HEK293 (cell line): Measurements from ENCODE around the gene ALOX15B.

ENCODE experiments used
- CTCF ChIP-seq: fragments of 450-650 bp; formaldehyde crosslinking; IDR thresholded peaks from 2 replicates; pipeline ENCODE4 v1.5.1; 2016; ENCODE audit warnings: missing biosample characterization, missing genetic modification characterization
- GLIS2 ChIP-seq: fragments of 450-650 bp; formaldehyde crosslinking; IDR thresholded peaks from 2 replicates; pipeline ENCODE4 v1.5.1; 2016; ENCODE audit warnings: missing biosample characterization, missing genetic modification characterization
- REST ChIP-seq: fragments of 450-650 bp; formaldehyde crosslinking; IDR thresholded peaks from 2 replicates; pipeline ENCODE4 v1.5.1; 2016; ENCODE audit warnings: missing biosample characterization, missing genetic modification characterization
- ZNF274 ChIP-seq, 2 experiments: fragments of 200-500 bp in 1 of 2; fragments of 450-650 bp in 1 of 2; sonication (Bioruptor generic) in 1 of 2; formaldehyde crosslinking in 1 of 2; IDR thresholded peaks; 2 replicates each; pipeline versions ENCODE4 v1.5.1 to v1.6.1; 2014 to 2016; ENCODE audit warnings: borderline replicate concordance in 1 of 2, inconsistent platforms in 1 of 2, low read length in 1 of 2, missing biosample characterization in 1 of 2, missing genetic modification characterization in 1 of 2
- ZNF624 ChIP-seq: fragments of 450-650 bp; formaldehyde crosslinking; IDR thresholded peaks from 2 replicates; pipeline ENCODE4 v1.5.1; 2017; ENCODE audit warnings: missing biosample characterization, missing genetic modification characterization

- no peak for TF ChIP-seq ZNF274 (IDR thresholded peaks at IDR 0.05; ENCODE audit: low read length)
- TF ChIP-seq ZNF274 (tag by site-specific recombination; IDR thresholded peaks at IDR 0.05; ENCODE audit: borderline replicate concordance), result no peak
- TF ChIP-seq ZNF624 (tag by site-specific recombination), result no peak
- TF ChIP-seq REST (tag by site-specific recombination), result no peak
- no peak for TF ChIP-seq CTCF (tag by site-specific recombination)
- no peak for TF ChIP-seq GLIS2 (tag by site-specific recombination)
Observed at GRCh38 chr17:8081876-8082275, 43.0 kb downstream of the ALOX15B start.
